ENCODE measurements around the gene DGLUCY.
"Not testable (repeated sequence)": the region's sequence is repeated elsewhere in the genome, so short reads cannot be mapped to it uniquely, and the experiment has no call there.

The DGLUCY gene

DNA sequence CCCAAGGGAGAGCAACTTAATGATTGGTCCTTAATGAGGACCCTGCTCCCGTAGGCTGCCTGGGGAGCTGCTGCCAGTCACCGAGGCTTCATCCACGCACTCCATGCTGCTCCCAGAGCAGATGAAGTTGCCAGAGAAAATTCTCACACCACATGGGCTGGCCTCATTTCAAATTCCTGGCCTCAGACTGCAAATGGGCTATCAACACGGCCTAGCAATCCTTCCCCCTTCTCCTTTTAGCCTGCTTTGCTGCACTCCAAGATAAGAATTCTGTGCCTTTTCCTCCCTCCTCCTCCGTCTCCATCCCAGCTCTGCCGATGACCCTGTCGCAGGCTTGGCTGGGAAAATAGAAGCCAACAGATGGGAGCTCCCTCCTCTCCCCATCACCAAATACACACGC is 10.8 kb upstream of the DGLUCY start:
- FAIRE-seq = no peak
- DNase-seq (ENCODE audit: extremely low spot score, insufficient read length, low read depth) = no peak

DNA sequence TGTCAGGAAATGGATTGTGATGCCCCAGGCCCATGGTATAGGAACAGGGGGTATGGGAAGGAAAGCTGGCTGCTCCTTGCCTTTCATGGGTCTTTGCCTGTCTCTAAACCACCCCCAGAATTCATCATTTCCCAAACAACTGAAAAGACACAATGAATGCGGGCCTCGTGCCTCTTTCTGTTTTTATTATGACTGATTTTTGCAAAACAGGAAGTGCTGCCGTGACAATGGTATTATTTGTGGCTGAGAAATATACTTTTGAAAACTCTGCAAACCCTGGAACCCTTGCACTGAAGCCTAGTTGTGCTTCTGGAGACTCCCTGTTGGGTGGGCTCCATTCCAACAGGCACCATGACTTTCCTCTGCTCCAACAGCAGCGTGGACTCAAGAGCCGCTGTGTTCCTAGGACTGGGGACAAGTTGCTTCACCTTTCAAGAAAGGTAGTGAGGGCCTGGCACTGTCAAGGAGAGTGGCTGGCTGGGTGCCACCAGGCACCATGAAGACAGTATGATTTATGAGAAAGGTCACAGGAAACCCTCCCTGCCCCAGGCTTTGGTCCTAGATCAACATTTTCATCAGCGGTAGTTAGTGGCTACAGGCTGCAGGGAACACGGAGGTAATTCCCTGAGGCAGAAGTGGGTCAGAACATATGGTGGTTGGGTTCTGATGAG is 4.8 kb upstream of the DGLUCY start:
- DNase-seq (ENCODE audit: extremely low spot score, insufficient read length, low read depth) (no peak), FAIRE-seq (no peak)

DNA sequence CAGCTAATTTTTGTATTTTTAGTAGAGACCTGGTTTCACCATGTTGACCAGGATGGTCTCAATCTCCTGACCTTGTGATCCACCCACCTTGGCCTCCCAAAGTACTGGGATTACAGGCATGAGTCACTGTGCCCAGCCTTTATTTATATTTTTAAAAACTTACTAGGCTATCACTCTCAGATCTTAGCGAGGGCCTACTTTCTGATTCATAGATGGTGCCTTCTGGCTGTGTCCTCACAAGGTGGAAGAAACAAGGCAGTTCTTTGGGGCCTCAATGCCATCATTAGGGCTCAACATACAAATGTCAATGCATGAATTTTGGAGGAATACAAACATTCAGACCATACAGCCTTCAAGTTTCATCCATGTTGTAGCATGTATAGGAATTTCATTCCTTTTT is 2.4 kb upstream of the DGLUCY start:
- DNase-seq (ENCODE audit: extremely low spot score, insufficient read length, low read depth) = no peak
- no peak for FAIRE-seq

DNA sequence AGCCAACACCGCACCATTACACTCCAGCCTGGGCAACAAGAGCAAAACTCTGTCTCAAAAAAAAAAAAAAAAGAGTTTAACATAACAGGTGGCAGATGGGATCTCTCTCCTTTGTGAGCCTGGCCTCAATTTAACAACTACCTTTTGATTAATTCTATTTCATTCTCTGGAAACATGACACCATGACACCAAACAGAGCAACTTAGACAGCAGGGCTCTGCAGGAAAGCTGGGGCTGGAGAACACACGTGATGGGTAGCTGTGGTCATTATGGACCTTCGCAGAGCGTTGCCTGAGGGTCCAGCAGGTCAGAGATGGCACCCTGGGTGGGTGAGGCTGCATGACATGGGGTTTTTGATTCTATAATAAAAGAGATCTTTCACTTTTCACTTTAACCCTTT is 1.7 kb upstream of the DGLUCY start:
- FAIRE-seq = no peak

DNA sequence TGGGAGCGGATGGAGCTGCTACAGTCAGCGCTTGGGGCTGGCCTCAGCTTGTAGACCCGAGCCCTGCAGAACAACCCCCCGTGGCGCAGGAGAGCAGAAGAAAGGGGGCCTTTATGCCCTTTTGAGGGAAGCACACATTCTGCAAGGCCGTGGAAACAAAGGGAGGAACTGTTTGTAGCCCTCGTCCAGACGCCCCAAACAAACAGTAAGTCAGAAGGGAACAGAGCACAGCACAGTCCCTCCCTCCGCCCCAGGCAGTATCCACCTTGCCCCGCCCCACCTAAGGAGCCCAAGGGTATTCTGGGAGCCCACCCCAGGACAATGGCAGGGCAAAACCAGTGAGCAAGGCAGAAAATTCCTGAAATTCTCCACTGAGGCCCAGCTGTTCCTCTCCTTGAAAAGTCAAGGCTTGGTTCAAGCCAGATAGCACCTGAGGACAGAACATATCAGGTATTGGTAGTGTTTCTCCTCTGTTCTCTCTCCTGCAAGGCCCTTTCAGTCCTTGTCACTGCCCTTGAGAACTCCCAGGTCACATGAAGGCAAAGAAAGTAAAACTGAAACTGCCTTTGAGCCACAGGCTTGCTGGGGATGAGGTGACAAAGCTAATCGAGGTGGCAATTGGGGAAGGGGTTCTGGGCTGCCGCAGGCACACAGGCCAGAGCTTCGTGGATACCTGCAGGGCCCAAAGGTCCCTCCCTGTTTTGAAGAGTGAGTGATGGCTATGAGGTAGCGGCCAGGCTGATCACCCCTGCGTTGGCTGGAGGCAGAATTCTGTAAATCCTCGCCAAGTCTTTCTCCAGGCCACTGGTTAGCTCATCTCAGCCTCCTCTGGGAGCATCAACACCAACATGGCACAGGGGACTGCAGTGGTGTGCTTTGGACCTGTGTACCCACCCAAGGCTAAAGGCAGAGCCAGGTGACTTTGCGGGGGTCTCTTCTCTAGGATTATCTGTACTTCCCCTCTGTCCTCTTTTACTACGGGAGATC is 499 bp downstream of the DGLUCY start:
- FAIRE-seq (peak; percentile 86), DNase-seq (ENCODE audit: extremely low spot score, insufficient read length, low read depth) (peak; percentile 60)

More for the DNA sequence above, 1.7 kb upstream of the DGLUCY start:
- DNase-seq (ENCODE audit: extremely low spot score, insufficient read length, low read depth) = no peak

DNA sequence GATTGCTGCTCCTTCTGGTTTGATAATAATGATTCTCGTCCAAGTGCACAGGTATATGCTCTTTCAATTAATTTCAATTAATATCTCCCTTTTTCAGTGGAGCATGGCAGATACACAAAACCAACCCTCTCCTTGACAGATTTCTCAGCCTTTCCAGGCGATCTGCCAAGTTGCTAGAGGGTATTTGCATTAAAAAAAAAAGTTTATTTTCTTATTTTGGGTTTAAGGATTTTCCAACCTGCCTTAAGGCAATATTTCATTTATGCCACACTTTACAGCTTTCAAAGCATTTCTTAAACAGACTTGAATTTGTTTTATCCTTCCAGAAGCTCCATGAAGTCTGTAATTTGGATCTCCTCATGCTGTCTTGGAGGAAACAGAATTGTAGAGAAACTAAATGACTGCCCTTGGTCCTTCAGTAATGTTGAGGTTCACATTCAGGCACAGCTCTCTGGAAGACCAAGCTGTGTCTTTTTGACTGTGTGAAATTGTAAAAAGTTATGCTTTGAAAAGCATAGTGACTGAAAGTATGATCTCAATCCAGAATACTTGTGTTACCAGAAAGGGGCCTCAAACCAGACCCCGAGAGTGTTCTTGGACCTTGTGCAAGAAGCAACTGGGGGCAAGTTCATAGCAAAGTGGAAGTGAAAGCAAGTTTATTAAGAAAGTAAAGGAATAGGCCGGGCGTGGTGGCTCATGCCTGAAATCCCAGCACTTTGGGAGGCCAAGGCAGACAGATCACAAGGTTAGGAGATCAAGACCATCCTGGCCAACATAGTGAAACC is 2.3 kb downstream of the DGLUCY start:
- no peak for FAIRE-seq
- DNase-seq (ENCODE audit: extremely low spot score, insufficient read length, low read depth) = no peak

DNA sequence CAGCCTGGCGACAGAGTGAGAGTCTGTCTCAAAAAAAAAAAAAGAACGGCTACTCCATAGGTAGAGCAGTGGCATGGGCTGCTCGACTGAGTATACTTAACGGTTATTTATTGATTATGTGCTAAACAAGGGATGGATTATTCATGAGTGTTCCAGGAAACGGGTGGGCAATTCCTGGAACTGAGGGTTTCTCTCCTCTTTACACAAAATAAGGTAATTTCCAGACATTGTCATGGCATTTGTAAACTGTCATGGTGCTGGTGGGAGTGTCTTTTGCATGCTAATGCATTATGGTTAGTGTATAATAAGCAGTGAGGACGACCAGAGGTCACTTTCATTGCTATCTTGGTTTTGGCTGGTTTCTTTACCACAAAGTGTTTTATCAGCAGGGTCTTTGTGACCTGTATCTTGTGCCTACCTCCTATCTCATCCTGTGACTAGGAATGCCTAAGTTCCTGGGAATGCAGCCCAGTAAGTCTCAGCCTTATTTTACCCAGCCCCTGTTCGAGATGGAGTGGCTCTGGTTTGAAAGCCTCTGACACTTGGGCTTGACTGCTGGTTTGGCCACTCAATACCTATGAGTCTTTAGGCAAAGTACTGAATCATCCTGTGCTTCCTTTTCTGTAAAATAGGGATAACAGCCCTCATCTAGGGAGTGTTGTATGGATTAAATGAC is 3.2 kb downstream of the DGLUCY start:
- DNase-seq (ENCODE audit: extremely low spot score, insufficient read length, low read depth) (no peak), FAIRE-seq (no peak)

DNA sequence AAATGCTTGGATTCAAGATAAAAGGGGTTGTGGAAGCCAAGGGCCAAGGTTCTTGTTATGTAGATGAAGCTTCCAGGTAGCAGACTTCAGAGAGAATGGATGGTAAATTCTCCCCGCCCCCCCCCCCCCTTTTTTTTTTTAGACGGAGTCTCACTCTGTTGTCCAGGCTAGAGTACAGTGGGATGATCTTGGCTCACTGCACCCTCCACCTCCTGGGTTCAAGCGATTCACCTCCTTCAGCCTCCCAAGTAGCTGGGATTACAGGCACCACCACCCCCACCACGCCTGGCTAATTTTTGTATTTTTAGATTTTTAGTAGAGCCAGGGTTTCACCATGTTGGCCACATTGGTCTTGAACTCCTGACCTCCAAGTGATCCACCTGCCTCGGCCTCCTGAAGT is 4.1 kb downstream of the DGLUCY start:
- FAIRE-seq = no peak
- no peak for DNase-seq (ENCODE audit: extremely low spot score, insufficient read length, low read depth)

DNA sequence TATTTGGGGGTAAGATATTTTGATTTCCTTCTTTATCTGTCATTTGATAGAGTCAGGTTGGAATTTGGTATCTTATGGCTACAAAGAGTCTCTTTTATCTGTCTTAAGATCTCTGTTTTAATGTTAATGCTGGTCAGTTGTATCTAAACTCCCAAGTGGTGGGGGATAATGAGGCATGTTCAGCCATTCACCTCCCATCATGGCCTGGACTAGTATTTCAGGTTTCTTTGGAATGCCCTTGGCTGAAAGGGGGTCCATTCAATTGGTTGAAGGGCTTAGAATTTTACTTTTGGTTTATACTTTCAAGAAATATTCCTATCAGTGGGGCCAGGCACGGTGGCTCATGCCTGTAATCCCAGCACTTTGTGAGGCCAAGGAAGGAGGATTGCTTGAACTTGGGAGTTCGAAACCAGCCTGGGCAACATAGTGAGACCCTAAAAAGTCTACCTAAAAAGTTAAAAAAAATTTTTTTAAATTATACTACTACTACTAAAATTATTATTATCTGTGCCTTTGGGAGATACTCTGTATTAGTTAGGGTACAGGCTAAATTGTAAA is 4.7 kb downstream of the DGLUCY start:
- FAIRE-seq (no peak), DNase-seq (ENCODE audit: extremely low spot score, insufficient read length, low read depth) (no peak)

DNA sequence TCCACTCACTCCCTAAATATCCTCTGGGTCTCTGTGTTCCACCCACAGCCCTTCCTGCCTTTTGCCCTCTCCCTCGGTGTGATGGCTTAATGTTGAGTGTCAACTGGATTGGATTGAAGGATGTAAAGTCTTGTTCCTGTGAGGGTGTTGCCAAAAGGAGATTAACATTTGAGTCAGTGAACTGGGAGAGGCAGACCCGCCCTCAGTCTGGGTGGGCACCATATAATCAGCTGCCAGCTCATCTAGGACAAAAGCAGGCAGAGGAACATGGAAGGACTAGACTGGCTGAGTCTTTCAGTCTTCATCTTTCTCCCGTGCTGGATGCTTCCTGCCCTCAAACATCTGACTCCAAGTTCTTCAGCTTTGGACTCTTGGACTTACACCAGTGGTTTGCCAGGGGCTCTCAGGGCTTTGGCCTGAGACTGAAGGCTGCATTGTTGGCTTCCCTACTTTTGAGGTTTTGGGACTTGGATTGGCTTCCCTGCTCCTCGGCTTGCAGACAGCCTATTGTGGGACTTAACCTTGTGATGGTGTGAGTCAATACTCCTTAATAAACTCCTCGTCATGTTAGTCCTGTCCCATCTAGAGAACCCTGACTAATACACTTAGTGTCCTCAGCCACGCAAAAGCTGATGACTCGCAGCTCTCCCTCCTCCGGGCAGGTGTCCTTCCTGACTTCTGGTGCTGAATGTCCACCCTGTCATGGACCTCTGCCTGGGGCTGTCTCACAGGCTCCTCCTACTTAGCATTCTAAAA is 5.9 kb downstream of the DGLUCY start:
- FAIRE-seq (no peak), DNase-seq (ENCODE audit: extremely low spot score, insufficient read length, low read depth) (no peak)

DNA sequence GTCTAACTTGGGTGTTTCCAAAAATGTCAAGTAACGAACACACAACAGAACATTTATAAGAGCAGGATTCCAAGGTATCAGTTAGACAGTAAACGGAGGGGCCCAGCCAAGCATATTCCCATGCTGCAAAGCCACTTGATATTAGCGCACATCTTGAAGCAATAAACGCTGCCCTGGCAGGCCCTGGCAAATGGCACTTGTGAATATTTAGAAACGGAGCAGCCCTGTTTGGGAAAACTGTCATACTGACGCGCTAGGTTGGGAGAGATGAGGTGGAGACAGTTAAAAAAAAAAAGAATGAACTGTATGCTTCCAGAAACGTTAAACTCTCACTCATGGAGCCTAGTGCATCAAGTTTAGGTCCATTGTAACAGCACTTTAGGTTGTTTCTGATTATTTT is 9.3 kb downstream of the DGLUCY start:
- no peak for DNase-seq (ENCODE audit: extremely low spot score, insufficient read length, low read depth)

DNA sequence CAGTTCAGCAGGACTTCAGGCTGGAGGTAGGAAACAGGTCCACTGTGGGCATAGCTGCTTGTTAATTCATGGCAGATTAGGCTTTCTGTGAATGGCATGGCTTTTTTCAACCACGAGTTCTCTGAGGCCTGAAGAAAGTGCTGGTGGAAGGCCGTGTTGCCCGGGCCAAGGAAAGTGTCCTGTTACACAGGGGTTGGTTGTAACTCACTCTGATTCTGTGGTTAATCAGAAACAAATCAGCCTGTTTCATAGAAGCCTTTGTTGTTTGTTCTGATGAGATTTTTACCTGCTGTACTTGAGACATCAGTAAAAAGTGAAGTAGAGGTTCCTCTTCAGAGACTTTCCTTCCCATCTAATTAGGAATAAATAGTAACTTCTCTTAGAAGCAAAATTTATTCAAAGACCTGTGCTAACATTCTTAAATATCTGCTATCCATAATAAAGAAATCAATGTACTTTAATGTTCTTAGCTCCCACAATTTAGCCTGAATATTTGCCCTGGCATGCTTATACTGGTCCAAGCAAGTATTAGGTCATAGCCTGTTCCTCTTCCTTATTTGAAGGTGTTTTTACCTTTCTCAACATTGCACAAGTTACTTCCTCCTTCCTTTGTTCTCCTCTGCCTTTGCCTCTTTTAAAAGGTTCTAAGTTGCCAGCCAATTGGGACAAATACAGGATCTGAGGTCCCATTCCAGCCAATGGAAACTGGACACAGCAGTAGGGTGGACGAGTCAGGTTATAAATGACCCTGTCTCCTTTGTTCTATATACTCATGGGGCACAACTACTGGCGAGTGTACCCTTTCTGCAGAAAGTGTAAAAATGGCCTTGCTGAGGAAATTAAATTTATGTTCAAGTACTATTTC is 10.8 kb downstream of the DGLUCY start:
- not testable (repeated sequence) for DNase-seq (ENCODE audit: extremely low spot score, insufficient read length, low read depth); FAIRE-seq

More for the DNA sequence above, 9.3 kb downstream of the DGLUCY start:
- no peak for FAIRE-seq

DNA sequence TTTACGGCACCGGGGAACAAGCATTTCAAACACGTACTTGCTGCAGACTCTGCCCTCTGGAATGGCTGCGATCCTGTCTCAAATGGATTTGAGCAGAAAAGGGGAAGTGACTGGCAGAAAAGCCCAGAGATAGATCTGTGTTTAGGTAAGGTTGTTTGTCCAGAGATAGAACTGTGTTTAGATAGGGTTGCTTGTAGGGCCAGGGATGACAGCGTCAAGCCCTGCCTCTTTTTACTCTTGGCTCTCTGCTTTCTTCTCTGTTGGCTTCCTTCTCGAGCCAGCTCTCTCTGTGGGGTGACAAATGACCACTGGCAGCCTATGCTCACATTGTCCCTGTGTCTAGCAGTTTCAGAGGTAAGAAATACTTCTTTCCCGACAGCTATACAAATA is 11.4 kb downstream of the DGLUCY start:
- no peak for FAIRE-seq
- no peak for DNase-seq (ENCODE audit: extremely low spot score, insufficient read length, low read depth)

DNA sequence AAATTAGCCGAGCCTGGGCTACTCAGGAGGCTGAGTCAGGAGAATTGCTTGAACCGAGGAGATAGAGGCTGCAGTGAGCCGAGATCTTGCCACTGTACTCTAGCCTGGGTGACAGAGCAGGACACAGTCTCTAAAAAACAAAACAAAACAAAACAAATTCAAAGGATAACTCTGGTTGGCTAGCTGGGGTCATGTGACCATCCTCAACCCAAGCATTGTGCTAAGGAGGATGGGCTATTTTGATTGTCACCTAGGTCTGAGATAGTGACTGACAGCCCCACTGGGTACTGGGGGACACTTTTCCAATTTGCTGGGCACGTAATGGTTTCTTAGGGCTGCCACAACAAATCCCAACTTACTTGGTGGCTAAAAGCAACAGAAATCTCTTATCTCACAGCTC is 11.9 kb downstream of the DGLUCY start:
- no peak for FAIRE-seq

DNA sequence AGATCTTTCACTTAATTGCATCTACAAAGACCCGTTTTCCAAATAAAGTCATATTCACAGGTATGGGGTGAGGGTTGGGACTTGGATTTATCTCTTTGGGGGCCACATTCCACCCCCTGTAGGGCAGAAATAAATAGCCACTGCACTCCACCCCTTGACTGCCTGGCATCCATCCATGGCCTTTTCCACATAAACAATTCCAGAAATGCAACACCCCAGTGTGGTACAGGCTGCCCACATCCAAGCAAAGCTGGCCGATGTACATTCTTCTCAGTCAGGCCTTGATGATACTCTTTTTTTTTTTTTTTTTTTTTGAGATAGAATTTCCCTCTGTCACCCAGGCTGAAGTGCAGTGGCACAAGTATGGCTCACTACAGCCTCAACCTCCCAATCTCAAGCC is 12.9 kb downstream of the DGLUCY start:
- DNase-seq (ENCODE audit: extremely low spot score, insufficient read length, low read depth) = no peak
- FAIRE-seq = no peak

More for the DNA sequence above, 11.9 kb downstream of the DGLUCY start:
- no peak for DNase-seq (ENCODE audit: extremely low spot score, insufficient read length, low read depth)

DNA sequence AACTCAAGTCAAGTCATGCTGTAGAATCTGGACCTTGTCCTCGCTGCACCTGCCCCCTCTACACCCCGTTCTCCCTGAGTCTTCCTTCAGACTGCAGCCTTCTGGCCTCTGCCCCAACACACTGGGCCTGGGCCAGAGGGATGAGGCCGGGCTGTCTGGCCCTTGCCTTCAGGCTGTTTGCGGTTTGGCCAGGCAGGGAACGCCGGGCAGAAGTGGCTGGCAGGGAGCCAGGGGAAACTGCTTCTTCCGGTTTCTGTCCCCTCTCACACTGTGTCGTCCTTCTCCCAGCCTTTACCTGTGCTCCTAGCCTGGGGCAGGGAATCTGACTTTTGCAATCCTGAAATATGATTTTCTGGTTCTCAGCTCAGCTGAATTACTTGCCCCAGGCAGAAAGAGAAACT is 13.5 kb downstream of the DGLUCY start:
- FAIRE-seq (no peak), DNase-seq (ENCODE audit: extremely low spot score, insufficient read length, low read depth) (no peak)

DNA sequence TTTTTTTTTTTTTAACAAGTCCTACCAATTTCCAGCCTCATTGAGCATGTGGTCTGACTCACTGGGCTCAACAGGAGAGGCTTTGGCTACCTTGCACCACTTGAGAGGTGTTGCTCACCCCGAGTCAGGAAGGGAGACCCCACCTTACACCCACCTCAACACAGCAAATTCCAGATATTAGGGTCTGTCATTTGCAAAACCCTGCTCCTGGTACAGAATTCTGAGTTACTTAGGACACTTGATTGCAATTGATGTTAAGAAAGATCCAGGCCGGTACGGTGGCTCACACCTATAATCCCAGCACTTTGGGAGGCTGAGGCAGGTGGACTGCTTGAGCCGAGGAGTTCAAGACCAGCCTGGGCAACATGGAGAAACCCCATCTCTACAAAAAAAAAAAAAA is 14.1 kb downstream of the DGLUCY start:
- DNase-seq (ENCODE audit: extremely low spot score, insufficient read length, low read depth) = no peak
- FAIRE-seq = no peak

DNA sequence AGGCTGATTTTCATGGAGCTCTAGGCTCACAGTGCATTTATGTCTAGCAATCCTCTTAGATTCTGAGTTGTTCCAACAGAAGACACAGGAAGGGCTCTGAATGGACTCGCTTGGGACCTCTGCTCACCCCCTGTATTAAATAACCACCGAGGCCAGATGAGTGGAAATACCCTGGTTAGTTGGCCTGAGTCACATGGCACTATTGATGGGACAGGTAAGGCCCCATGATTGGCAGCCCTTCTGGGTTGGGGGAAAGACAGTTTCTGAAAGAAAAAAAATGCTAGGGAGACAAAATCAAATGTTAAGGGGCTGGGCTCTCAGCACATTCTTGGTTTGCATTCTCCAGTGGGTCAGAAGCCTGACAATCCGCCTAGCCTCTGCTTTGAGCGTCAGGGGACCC is 14.8 kb downstream of the DGLUCY start:
- DNase-seq (ENCODE audit: extremely low spot score, insufficient read length, low read depth) (no peak), FAIRE-seq (no peak)
